Natural killer cell (primary cell): Measurements from ENCODE around the gene SPOP. TPM values are rescaled to one million over a fixed set of nuclear protein-coding genes. Genes with fewer than 3 reads are reported as not detected.

Source experiments
- ATAC-seq, 3 donors: fragments of 150-1000 bp in 2 of 3; fragments of 200-7000 bp in 1 of 3; cut with Tn5 transposase; 1 replicate in 1 of 3; 2 replicates in 2 of 3; pipeline ENCODE4 v1.10.0; 2021; ENCODE audit warnings: mild to moderate bottlenecking in 2 of 3, moderate library complexity in 2 of 3
- DNase-seq, 2 donors: peaks; one replicate each; pipeline versions ENCODE4 v3.0.0 to v3.0.0-alpha.2; 2013 to 2021; ENCODE audit warnings: mixed read lengths in 1 of 2
- H3K27ac ChIP-seq: one replicate; pipeline ENCODE4 v1.5.1; 2013; ENCODE audit warnings: mild to moderate bottlenecking, low read length
- H3K27me3 ChIP-seq: one replicate; pipeline ENCODE4 v1.6.1; 2013; ENCODE audit warnings: low read length; ENCODE audit not compliant: control insufficient read depth, insufficient read depth
- H3K36me3 ChIP-seq: one replicate; pipeline ENCODE4 v1.6.1; 2013; ENCODE audit warnings: low read length; ENCODE audit not compliant: control insufficient read depth, insufficient read depth
- H3K4me1 ChIP-seq: one replicate; pipeline ENCODE4 v1.6.1; 2013; ENCODE audit warnings: low read length; ENCODE audit not compliant: control insufficient read depth, insufficient read depth
- H3K4me3 ChIP-seq: one replicate; pipeline ENCODE4 v1.5.1; 2013; ENCODE audit warnings: low read length
- H3K9me3 ChIP-seq: one replicate; pipeline ENCODE4 v1.6.1; 2013; ENCODE audit warnings: low read length; ENCODE audit not compliant: control insufficient read depth, insufficient read depth
- H3K27ac Mint-ChIP-seq, 2 donors: one replicate each; pipeline ENCODE4 v1.8.0; 2022; ENCODE audit warnings: mild to moderate bottlenecking in 2 of 2, mixed read lengths in 2 of 2, moderate library complexity in 1 of 2
- H3K27me3 Mint-ChIP-seq, 2 donors: one replicate each; pipeline ENCODE4 v1.8.0; 2022; ENCODE audit warnings: low read depth in 2 of 2, mixed read lengths in 2 of 2
- H3K36me3 Mint-ChIP-seq: one replicate; pipeline ENCODE4 v1.8.0; 2022; ENCODE audit warnings: mixed read lengths
- H3K4me1 Mint-ChIP-seq, 2 donors: one replicate each; pipeline ENCODE4 v1.8.0; 2022; ENCODE audit warnings: mixed read lengths in 2 of 2
- H3K4me3 Mint-ChIP-seq: one replicate; pipeline ENCODE4 v1.8.0; 2022; ENCODE audit warnings: mild to moderate bottlenecking, moderate library complexity, mixed read lengths
- H3K9me3 Mint-ChIP-seq, 2 donors: one replicate each; pipeline ENCODE4 v1.8.0; 2022; ENCODE audit warnings: mixed read lengths in 2 of 2
- CTCF ChIP-seq: fragments of 200-600 bp; IDR thresholded peaks from one replicate; pipeline ENCODE4 v1.8.0; 2022; ENCODE audit warnings: antibody characterized with exemption
- WGBS: methylation state at CpG from one replicate; pipeline ENCODE4 v1.1.7; 2013; ENCODE audit warnings: missing lambda C conversion rate; ENCODE audit not compliant: insufficient coverage; 5-methylcytosine and 5-hydroxymethylcytosine counted together
- intact Hi-C: fragments of 100-400 bp; cut with micrococcal nuclease; formaldehyde crosslinking; loops from one replicate; pipeline ENCODE4 v1.14.2; 2022
- total RNA-seq, 4 donors: library from RNA; stranded (reverse); fragments of 120-200 nt in 1 of 4; gene quantifications; one replicate each; pipeline versions ENCODE4 v1.2.3 to v1.2.4, GENCODE V29; 2013 to 2022

The SPOP gene
- total RNA-seq, 3 donors from 2014 or later (not counting 1 experiment from before 2014, with no cell fraction given) = 45.4 to 56.5 (median 54.7) TPM

- Mint-ChIP-seq H3K4me1 (peaks cover 41 to 46% of the 10 kb centered on the region in 2 donors), H3K9me3 (no peaks in the 10 kb centered on the region), H3K27me3 (no peaks in the 10 kb centered on the region), H3K27ac (peak overlapping the region; percentile 9 to 42), H3K36me3 (no peaks in the 10 kb centered on the region), H3K4me3 (no peak overlapping the region)
- H3K36me3 ChIP-seq = peaks cover 3% of the 10 kb centered on the region
- H3K4me1 ChIP-seq = no peaks in the 10 kb centered on the region
- ATAC-seq (no peak), DNase-seq (no peak)
- no peaks in the 10 kb centered on the region for H3K27me3 ChIP-seq
- no peak for TF ChIP-seq CTCF
- no peak overlapping the region for H3K4me3 ChIP-seq
- H3K9me3 ChIP-seq = no peaks in the 10 kb centered on the region
- no peak overlapping the region for H3K27ac ChIP-seq
- WGBS = 98% methylated on average over 3 of the region's 3 CpGs
- intact Hi-C loops = no loop called here
These were observed 18.1 kb downstream of the SPOP start for GRCh38 chr17:49659661-49660382.

DNA sequence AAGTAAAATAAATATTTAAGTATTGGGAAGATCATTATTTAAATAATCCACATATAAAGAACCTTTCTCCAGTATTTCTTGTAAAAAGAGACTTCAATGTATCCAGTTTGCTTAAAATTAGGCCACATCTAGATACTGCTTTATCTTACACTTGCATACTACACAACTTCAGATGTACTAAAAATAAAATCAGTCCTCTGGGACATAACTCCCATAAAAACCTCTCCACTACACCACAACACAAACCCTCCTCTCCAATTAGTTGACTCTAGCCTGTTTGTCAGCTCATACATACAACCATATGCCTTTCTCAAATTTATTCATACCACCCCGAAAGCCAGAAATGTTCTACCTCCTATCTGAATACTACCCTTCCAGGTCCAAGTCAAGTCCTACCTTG lies 21.6 kb downstream of the SPOP start:
- intact Hi-C loops = no loop called here
- ATAC-seq (no peak), DNase-seq (no peak)
- H3K4me1 ChIP-seq = no peaks in the 10 kb centered on the region
- H3K27me3 ChIP-seq = no peaks in the 10 kb centered on the region
- no peaks in the 10 kb centered on the region for H3K27me3 Mint-ChIP-seq
- peak overlapping the region in 1 of 2 donors; percentile 5 for H3K27ac Mint-ChIP-seq
- no peaks in the 10 kb centered on the region for H3K9me3 Mint-ChIP-seq
- H3K4me3 Mint-ChIP-seq = no peak overlapping the region
- no peak for TF ChIP-seq CTCF
- H3K4me3 ChIP-seq = no peak overlapping the region
- H3K36me3 ChIP-seq = no peaks in the 10 kb centered on the region
- no peaks in the 10 kb centered on the region for H3K9me3 ChIP-seq
- 85% methylated on average over 1 of the region's 1 CpG for WGBS
- H3K4me1 Mint-ChIP-seq = peaks cover 47 to 52% of the 10 kb centered on the region in 2 donors
- H3K36me3 Mint-ChIP-seq = no peaks in the 10 kb centered on the region
- H3K27ac ChIP-seq = no peak overlapping the region

DNA sequence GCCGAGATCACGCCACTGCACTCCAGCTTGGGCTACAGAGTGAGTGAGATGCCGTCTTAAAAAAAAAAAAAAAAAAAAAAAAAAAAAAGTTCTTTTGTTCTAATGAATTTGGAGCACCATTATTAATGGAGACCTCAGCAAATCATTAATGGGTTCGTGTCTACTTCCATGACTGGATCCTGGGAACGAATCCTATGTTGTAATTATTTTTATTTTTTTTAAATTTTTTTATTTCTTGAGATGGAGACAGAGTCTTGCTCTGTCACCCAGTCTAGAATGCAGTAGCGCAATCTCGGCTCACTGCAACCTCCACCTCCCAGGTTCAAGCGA lies 30.7 kb downstream of the SPOP start:
- Histone ChIP-seq H3K27me3 (no peaks in the 10 kb centered on the region), H3K36me3 (no peaks in the 10 kb centered on the region), H3K9me3 (no peaks in the 10 kb centered on the region), H3K4me3 (no peak overlapping the region), H3K27ac (no peak overlapping the region), H3K4me1 (peaks cover 9% of the 10 kb centered on the region)
- Mint-ChIP-seq H3K4me1 (peaks cover 42 to 44% of the 10 kb centered on the region in 2 donors), H3K36me3 (no peaks in the 10 kb centered on the region), H3K9me3 (no peaks in the 10 kb centered on the region), H3K4me3 (no peak overlapping the region), H3K27me3 (no peaks in the 10 kb centered on the region), H3K27ac (peak overlapping the region in 1 of 2 donors; percentile 69)
- 93% methylated on average over 7 of the region's 8 CpGs for WGBS
- DNase-seq = no peak
- no peak for ATAC-seq
- intact Hi-C loops = no loop called here
- no peak for TF ChIP-seq CTCF
